LNCAP (cell line): ENCODE data around the gene OR10A6.

ENCODE experiments used
- CTCF ChIP-seq: fragments of 450-650 bp; IDR thresholded peaks from 2 replicates; pipeline ENCODE4 v1.5.1; 2017; ENCODE audit warnings: mild to moderate bottlenecking

Gene OR10A6

DNA sequence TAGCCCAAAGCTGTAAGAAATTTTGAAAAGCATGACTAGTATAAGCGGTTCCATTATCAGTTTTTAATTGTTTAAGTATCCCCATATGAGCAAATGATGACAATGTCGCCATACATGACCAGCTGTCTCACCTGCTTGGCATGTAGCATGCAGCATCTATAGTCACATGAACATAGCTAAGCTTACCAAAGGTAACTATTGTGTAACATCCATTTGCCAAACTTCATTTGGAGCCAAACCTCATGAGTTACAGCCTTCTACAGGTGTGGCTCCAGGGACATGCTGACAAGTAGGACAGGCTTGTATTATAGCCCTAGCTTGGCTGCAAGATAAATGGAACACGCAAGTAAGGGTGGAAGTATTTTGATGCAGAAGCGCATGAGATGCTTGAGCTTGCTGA lies 30.4 kb downstream of the OR10A6 start:
- TF ChIP-seq CTCF = no peak

GRCh38 chr11:7899418-7899817 lies 31.6 kb downstream of the OR10A6 start:
- TF ChIP-seq CTCF = no peak

- no peak for TF ChIP-seq CTCF
Measured at GRCh38 chr11:7898666-7899283, 32.3 kb downstream of the OR10A6 start.

DNA sequence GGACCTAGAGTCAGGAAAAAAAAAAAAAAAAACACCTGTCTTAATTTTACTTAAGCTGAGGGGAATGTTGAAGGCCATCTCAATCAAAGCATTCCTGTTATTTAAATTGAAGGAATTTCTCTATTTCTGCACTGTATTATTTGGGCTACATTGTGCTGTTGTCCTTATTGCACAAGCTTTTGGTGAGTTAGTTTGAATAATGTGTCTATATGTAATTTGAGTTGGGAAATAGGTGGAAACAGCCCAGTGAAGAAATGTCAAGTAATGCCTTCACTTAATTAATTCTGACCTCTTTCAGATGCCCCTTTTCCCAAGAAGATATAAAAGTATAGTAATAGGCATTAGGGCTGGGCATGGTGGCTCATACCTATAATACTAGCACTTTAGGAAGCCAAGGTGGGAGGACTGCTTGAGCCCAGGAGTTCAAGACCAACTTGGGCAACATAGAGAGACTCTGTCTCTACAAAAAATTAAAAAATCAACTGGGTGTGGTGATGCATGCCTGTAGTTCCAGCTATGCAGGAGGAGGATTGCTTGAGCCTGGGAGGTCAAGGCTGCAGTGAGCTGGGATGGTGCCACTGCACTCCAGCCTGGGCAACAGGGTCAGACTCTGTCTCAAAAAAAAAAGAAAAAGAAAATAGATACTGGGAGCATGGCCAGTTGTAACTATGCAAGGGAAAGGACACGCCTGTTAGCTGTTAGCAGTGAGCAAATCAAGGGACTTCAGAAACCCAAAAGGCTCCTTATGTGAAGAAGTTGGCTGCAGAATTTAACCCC lies 34.9 kb downstream of the OR10A6 start:
- TF ChIP-seq CTCF = no peak

DNA sequence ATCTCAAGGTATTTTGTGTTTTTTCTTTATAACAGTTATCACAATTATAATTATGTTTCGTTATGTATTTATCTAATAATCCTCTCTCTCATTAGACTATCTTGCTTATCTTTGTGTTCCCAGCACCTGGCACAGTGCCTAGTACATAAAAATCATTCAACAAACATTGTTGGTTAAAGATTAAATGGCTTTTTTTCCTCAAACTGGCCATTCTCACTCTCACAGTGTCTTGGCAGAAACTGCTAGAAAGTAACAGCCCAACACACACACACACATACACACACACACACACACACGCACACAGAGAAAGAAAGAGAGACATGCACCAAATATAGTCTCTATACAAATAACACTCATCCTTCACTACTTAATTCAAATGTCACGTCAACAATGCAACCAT lies 36.8 kb downstream of the OR10A6 start:
- no peak for TF ChIP-seq CTCF

DNA sequence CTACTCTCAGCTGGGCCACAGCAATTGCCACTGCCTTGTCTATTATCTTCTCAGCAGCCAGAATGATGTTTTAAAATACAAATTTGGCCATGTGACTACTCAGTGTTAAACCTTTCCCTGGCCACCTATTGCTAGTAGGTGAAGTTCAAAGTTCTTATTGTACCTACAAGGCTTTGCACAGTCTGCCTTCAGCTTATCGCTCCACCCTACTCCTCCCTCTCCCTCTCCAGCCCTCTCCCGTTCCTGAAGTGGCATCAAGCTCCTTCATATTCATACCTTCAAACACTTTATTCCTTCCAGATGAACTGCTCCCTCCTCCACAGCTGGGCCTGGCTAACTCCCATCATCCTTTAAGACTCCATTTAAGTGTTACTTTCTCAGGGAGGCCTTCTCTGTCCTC lies 37.3 kb downstream of the OR10A6 start:
- TF ChIP-seq CTCF = no peak

DNA sequence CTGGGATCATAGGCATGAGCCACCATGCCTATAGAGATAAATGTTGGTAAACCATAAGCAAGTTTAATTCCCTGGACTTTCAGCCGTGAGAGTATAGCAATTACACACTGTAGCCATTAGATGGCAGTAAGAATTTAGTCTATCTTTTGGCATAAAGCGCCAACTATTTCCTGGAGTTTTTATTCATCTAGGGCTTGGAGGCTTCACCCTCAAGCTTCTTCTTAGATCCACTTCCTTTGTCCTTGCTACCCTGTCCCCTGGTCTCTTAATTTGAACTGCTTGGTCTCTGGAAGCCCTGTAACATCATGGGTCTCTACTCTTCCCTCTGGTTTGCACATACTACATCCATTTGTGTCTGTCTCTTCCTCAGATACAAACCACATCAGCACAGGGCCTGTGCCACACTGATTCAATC lies 38.2 kb downstream of the OR10A6 start:
- TF ChIP-seq CTCF = peak; percentile 81
